KMS-11 (cell line): ENCODE results near the gene ANKFY1.

Experiments
- H2AFZ ChIP-seq: fragments of 200-600 bp; sonication (generic); 2 replicates; pipeline ENCODE4 v1.6.1; 2016; ENCODE audit warnings: antibody characterized with exemption, mixed run types, low read depth
- H3K27ac ChIP-seq: fragments of 200-600 bp; sonication (generic); 2 replicates; pipeline ENCODE4 v1.6.1; 2016; ENCODE audit warnings: mild to moderate bottlenecking, mixed run types
- H3K27me3 ChIP-seq: fragments of 200-600 bp; sonication (generic); 2 replicates; pipeline ENCODE4 v1.6.1; 2017; ENCODE audit warnings: mild to moderate bottlenecking, low read depth, mixed run types, moderate library complexity; ENCODE audit not compliant: insufficient read depth
- H3K36me3 ChIP-seq: fragments of 200-600 bp; sonication (generic); 2 replicates; pipeline ENCODE4 v1.6.1; 2017; ENCODE audit warnings: mild to moderate bottlenecking, mixed run types; ENCODE audit not compliant: insufficient read depth
- H3K4me1 ChIP-seq: fragments of 200-600 bp; sonication (generic); 2 replicates; pipeline ENCODE4 v1.6.1; 2016; ENCODE audit warnings: mild to moderate bottlenecking, low read depth, mixed run types; ENCODE audit not compliant: poor library complexity, severe bottlenecking
- H3K4me2 ChIP-seq: fragments of 200-600 bp; sonication (generic); 2 replicates; pipeline ENCODE4 v1.7.0; 2016; ENCODE audit warnings: mild to moderate bottlenecking, mixed run types
- H3K4me3 ChIP-seq: fragments of 200-600 bp; sonication (generic); IDR thresholded peaks from 2 replicates; pipeline ENCODE4 v1.6.1; 2017; ENCODE audit warnings: low read depth, low read length, mixed read lengths; ENCODE audit not compliant: insufficient read depth
- H3K79me2 ChIP-seq: fragments of 200-600 bp; sonication (generic); 2 replicates; pipeline ENCODE4 v1.6.1; 2016; ENCODE audit warnings: low read depth, mixed run types; ENCODE audit not compliant: insufficient read depth
- H3K9ac ChIP-seq: fragments of 200-600 bp; sonication (generic); 2 replicates; pipeline ENCODE4 v1.6.1; 2016; ENCODE audit warnings: mild to moderate bottlenecking, mixed run types
- H4K20me1 ChIP-seq: fragments of 200-600 bp; sonication (generic); 2 replicates; pipeline ENCODE4 v1.6.1; 2016; ENCODE audit warnings: mild to moderate bottlenecking, mixed run types; ENCODE audit not compliant: insufficient read depth
- TF ChIP-seq, protein P1 (sequence below): fragments of 200-600 bp; sonication (generic); conservative IDR thresholded peaks from 2 replicates; pipeline ENCODE4 v1.6.1; 2017; ENCODE audit warnings: low read depth, mild to moderate bottlenecking, antibody characterized with exemption, low read length, moderate library complexity, mixed read lengths

ANKFY1 gene

DNA sequence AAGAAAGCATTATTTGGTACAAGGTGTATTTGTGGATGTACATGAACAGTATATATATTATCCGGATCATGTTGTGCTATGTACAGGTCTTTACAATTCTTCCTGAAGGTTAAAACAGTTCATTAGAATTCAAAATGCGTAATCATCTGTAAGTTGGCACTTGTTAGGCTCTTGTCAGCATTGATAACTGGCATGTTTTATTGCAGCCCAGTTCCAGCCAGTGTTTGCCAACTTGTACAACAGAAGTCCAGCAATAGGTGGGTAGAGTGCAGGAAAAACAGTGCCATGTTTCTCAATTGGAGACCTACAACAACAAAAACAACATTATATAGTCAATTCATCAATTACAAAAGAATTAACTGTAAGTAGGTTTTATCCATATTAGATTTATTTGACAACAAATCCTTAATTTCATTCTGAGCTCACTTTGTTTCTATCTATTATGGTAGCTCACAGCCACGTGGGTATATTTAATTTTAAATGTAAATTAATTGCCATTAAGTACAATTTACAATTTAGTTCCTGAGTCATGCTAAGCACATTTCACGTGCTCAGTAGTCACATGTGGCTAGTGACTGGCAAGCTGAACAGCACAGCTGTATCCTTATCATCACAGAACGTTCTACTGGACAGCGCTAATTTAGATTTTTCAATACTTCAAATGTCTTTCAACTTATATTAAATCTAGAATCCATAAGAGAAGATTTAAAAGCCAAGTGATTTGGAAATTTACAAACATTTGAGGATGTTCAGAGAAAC is 8.6 kb upstream of the ANKFY1 start:
- H3K4me1 ChIP-seq: no peaks in the 10 kb centered on the region
- no peaks in the 10 kb centered on the region; the same call in 1 of the 2 replicates for H3K79me2 ChIP-seq
- no peak overlapping the region for H3K4me2 ChIP-seq
- H3K27me3 ChIP-seq: no peaks in the 10 kb centered on the region
- TF ChIP-seq, protein P1, sequence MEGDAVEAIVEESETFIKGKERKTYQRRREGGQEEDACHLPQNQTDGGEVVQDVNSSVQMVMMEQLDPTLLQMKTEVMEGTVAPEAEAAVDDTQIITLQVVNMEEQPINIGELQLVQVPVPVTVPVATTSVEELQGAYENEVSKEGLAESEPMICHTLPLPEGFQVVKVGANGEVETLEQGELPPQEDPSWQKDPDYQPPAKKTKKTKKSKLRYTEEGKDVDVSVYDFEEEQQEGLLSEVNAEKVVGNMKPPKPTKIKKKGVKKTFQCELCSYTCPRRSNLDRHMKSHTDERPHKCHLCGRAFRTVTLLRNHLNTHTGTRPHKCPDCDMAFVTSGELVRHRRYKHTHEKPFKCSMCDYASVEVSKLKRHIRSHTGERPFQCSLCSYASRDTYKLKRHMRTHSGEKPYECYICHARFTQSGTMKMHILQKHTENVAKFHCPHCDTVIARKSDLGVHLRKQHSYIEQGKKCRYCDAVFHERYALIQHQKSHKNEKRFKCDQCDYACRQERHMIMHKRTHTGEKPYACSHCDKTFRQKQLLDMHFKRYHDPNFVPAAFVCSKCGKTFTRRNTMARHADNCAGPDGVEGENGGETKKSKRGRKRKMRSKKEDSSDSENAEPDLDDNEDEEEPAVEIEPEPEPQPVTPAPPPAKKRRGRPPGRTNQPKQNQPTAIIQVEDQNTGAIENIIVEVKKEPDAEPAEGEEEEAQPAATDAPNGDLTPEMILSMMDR: no peak
- H3K4me3 ChIP-seq: no peak overlapping the region
- no peak overlapping the region for H2AFZ ChIP-seq
- H3K9ac ChIP-seq: no peak overlapping the region
- H4K20me1 ChIP-seq: no peaks in the 10 kb centered on the region
- H3K27ac ChIP-seq: no peak overlapping the region
- H3K36me3 ChIP-seq: no peaks in the 10 kb centered on the region

DNA sequence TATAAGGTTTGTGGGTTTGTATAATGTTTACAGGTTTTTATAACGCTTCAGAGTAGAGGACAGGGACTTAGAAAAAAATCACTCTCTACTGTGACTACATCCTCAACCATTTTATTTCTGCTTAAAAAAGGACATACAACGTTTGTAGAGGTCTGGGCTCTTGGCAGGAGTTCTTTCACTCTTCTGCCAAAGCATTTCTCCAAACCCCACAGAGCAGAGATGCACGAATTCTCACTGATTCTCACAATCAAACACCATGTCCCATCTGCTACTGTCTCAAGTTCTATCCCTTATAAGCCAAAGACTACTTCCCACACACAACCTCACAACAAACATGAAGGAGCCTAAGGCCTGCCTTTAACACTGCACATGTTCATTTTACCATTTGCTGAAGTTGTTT is 7.0 kb upstream of the ANKFY1 start:
- Histone ChIP-seq H3K4me2 (no peak overlapping the region), H3K79me2 (no peaks in the 10 kb centered on the region; the same call in 1 of the 2 replicates), H4K20me1 (no peaks in the 10 kb centered on the region), H3K9ac (no peak overlapping the region), H3K36me3 (no peaks in the 10 kb centered on the region), H3K27ac (no peak overlapping the region), H3K27me3 (no peaks in the 10 kb centered on the region), H3K4me3 (no peak overlapping the region), H2AFZ (no peak overlapping the region), H3K4me1 (no peaks in the 10 kb centered on the region)
- TF ChIP-seq, protein P1: no peak

DNA sequence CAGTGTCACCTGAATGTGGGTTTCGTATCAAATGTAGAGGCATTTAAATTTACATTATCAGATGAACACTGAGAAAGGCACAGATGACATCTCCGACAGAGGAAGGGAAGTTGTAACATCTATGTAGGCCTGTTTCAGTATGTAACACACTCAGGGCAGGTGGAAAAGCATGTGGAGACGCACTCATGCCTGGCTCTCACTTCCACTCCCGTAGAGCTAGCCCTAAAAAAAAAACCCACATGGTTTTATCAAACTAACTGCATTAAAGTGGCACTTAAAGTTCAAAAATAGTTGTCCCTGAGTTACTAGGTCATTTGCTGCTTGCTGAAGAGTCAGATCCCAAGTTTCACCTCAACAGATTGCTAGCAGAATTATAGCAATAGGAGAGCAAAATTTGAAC is 6.1 kb upstream of the ANKFY1 start:
- TF ChIP-seq, protein P1: no peak
- no peak overlapping the region for H3K4me2 ChIP-seq
- H2AFZ ChIP-seq: no peak overlapping the region
- H3K79me2 ChIP-seq: no peaks in the 10 kb centered on the region
- no peak overlapping the region for H3K4me3 ChIP-seq
- peaks cover under 1% of the 10 kb centered on the region for H3K4me1 ChIP-seq
- H3K9ac ChIP-seq: no peak overlapping the region
- no peaks in the 10 kb centered on the region for H3K27me3 ChIP-seq
- no peak overlapping the region for H3K27ac ChIP-seq
- H4K20me1 ChIP-seq: no peaks in the 10 kb centered on the region
- H3K36me3 ChIP-seq: no peaks in the 10 kb centered on the region

DNA sequence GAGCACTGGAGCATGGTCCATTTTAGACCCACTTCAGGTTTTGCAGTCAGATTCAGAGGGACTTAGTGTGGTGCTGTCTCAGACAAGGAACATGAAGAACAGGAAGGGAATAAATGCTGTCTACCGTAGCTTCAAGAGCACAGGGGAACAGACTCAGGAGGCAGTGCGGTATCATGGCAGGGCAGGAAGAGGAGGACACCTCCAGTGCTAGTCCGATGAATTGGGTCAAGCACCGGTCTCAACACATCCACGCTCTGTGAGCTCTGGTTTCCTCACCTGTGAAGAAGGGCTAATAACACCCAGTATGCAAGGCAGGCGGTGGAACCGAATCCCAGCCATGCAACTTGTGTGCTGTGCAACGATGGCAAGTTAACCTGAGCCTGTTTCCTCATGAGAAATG is 3.6 kb upstream of the ANKFY1 start:
- no peaks in the 10 kb centered on the region for H4K20me1 ChIP-seq
- H2AFZ ChIP-seq: no peak overlapping the region
- no peaks in the 10 kb centered on the region for H3K27me3 ChIP-seq
- no peak overlapping the region for H3K27ac ChIP-seq
- H3K4me1 ChIP-seq: peaks cover 8% of the 10 kb centered on the region
- H3K79me2 ChIP-seq: peaks cover 12% of the 10 kb centered on the region
- H3K4me3 ChIP-seq: no peak overlapping the region
- H3K36me3 ChIP-seq: no peaks in the 10 kb centered on the region
- H3K9ac ChIP-seq: no peak overlapping the region
- no peak overlapping the region for H3K4me2 ChIP-seq
- TF ChIP-seq, protein P1: no peak
